Activated naive CD4-positive, alpha-beta T cell treated with anti-CD3 and anti-CD28 coated beads, Interleukin-2, amount 10 ng/mL, durations not matched to agents 7 days and 5 days (primary cell): ENCODE data around the gene HIP1R.
A peak's percentile ranks its signal among the peaks of the same experiment; 100 is the strongest.

Experiments
- CTCF ChIA-PET: fragments of 350-600 bp; sonication (Branson Sonifier 250); formaldehyde crosslinking; loops from one replicate; lab custom pipeline; 2021; ENCODE audit warnings: antibody characterized with exemption; lab: Charles Lee
- DNase-seq: peaks from one replicate; pipeline ENCODE4 v3.0.0-alpha.2; 2020
- H3K27ac Mint-ChIP-seq: one replicate; pipeline ENCODE4 v1.8.0; 2021; ENCODE audit warnings: mild to moderate bottlenecking, moderate library complexity, mixed read lengths
- H3K27me3 Mint-ChIP-seq: one replicate; pipeline ENCODE4 v1.8.0; 2021; ENCODE audit warnings: mild to moderate bottlenecking, mixed read lengths
- H3K36me3 Mint-ChIP-seq: one replicate; pipeline ENCODE4 v1.8.0; 2021; ENCODE audit warnings: mixed read lengths
- H3K4me1 Mint-ChIP-seq: one replicate; pipeline ENCODE4 v1.8.0; 2021; ENCODE audit warnings: mixed read lengths
- H3K4me3 Mint-ChIP-seq: one replicate; pipeline ENCODE4 v1.8.0; 2021; ENCODE audit warnings: mild to moderate bottlenecking, moderate library complexity, mixed read lengths
- H3K9me3 Mint-ChIP-seq: one replicate; pipeline ENCODE4 v1.8.0; 2021; ENCODE audit warnings: mixed read lengths

The HIP1R gene

GRCh38 chr12:122866950-122867607 lies 31.8 kb downstream of the HIP1R start:
- Mint-ChIP-seq H3K27ac (peak overlapping the region; percentile 69), H3K36me3 (peaks cover 47% of the 10 kb centered on the region), H3K4me3 (no peak overlapping the region), H3K4me1 (peaks cover 29% of the 10 kb centered on the region), H3K27me3 (no peaks in the 10 kb centered on the region), H3K9me3 (no peaks in the 10 kb centered on the region)
- CTCF ChIA-PET, result interaction anchor here (1.2 kb wide), 1 partner anchor 85 kb away, joined by 4 read pairs; no protein-coding TSS in a partner anchor
- peak; percentile 17 for DNase-seq

- Mint-ChIP-seq H3K27me3 (no peaks in the 10 kb centered on the region), H3K36me3 (peaks cover 51% of the 10 kb centered on the region), H3K4me1 (peaks cover 37% of the 10 kb centered on the region), H3K27ac (peak overlapping the region; percentile 7), H3K9me3 (no peaks in the 10 kb centered on the region), H3K4me3 (no peak overlapping the region)
- CTCF ChIA-PET, result interaction anchor here (1.0 to 1.2 kb wide), 2 partner anchors 85 to 370 kb away, joined by 4 read pairs; no protein-coding TSS in a partner anchor
- DNase-seq, result peak; percentile 21
These were observed 32.6 kb downstream of the HIP1R start for GRCh38 chr12:122867691-122868461.

GRCh38 chr12:122868471-122869177 lies 33.4 kb downstream of the HIP1R start:
- H3K36me3 Mint-ChIP-seq, result peaks cover 54% of the 10 kb centered on the region
- H3K27ac Mint-ChIP-seq, result no peak overlapping the region
- H3K4me3 Mint-ChIP-seq, result no peak overlapping the region
- no peaks in the 10 kb centered on the region for H3K27me3 Mint-ChIP-seq
- peak; percentile 13 for DNase-seq
- H3K4me1 Mint-ChIP-seq, result peaks cover 44% of the 10 kb centered on the region
- H3K9me3 Mint-ChIP-seq, result no peaks in the 10 kb centered on the region
- CTCF ChIA-PET, result interaction anchor here (1.0 kb wide), 1 partner anchor 370 kb away, joined by 4 read pairs; no protein-coding TSS in a partner anchor

- no peaks in the 10 kb centered on the region for H3K9me3 Mint-ChIP-seq
- peaks cover 51% of the 10 kb centered on the region for H3K4me1 Mint-ChIP-seq
- DNase-seq, result no peak
- CTCF ChIA-PET, result interaction anchor here (3.8 to 4.2 kb wide), 2 partner anchors 9 to 85 kb away, joined by 21 read pairs; no protein-coding TSS in a partner anchor
- H3K36me3 Mint-ChIP-seq, result peaks cover 61% of the 10 kb centered on the region
- H3K27ac Mint-ChIP-seq, result peak overlapping the region; percentile 13
- no peak overlapping the region for H3K4me3 Mint-ChIP-seq
- H3K27me3 Mint-ChIP-seq, result no peaks in the 10 kb centered on the region
These were observed 34.1 kb downstream of the HIP1R start for GRCh38 chr12:122869207-122869973.

GRCh38 chr12:122870163-122870842 lies 35.0 kb downstream of the HIP1R start:
- Mint-ChIP-seq H3K9me3 (no peaks in the 10 kb centered on the region), H3K4me1 (peaks cover 50% of the 10 kb centered on the region), H3K36me3 (peaks cover 54% of the 10 kb centered on the region), H3K4me3 (no peak overlapping the region), H3K27ac (no peak overlapping the region), H3K27me3 (no peaks in the 10 kb centered on the region)
- CTCF ChIA-PET, result interaction anchor here (0.8 to 4.2 kb wide), 5 partner anchors 10 to 84 kb away, joined by 3 to 21 read pairs (median 12); no protein-coding TSS in a partner anchor
- DNase-seq, result peak; percentile 11

- peak; percentile 19 for DNase-seq
- Mint-ChIP-seq H3K9me3 (no peaks in the 10 kb centered on the region), H3K27ac (peak overlapping the region; percentile 84), H3K4me3 (peak overlapping the region; percentile 73), H3K36me3 (peaks cover 49% of the 10 kb centered on the region), H3K27me3 (no peaks in the 10 kb centered on the region), H3K4me1 (peaks cover 58% of the 10 kb centered on the region)
- CTCF ChIA-PET, result interaction anchor here (0.7 to 4.2 kb wide), 7 partner anchors 9 to 83 kb away, joined by 3 to 21 read pairs (median 6); no protein-coding TSS in a partner anchor
These were observed 35.8 kb downstream of the HIP1R start for GRCh38 chr12:122870867-122871664.

GRCh38 chr12:122871851-122872780 lies 36.9 kb downstream of the HIP1R start:
- CTCF ChIA-PET, result interaction anchor here (0.7 to 4.2 kb wide), 7 partner anchors 8 to 82 kb away, joined by 3 to 21 read pairs (median 6); no protein-coding TSS in a partner anchor
- DNase-seq, result peak; percentile 64

GRCh38 chr12:122872815-122873361 lies 37.6 kb downstream of the HIP1R start:
- no peak overlapping the region for H3K27ac Mint-ChIP-seq
- H3K36me3 Mint-ChIP-seq, result peaks cover 49% of the 10 kb centered on the region
- H3K4me3 Mint-ChIP-seq, result no peak overlapping the region
- H3K27me3 Mint-ChIP-seq, result peaks cover 3% of the 10 kb centered on the region
- no peaks in the 10 kb centered on the region for H3K9me3 Mint-ChIP-seq
- CTCF ChIA-PET, result interaction anchor here (1.4 to 4.2 kb wide), 4 partner anchors 9 to 81 kb away, joined by 4 to 21 read pairs (median 16); no protein-coding TSS in a partner anchor
- peak; percentile 10 for DNase-seq
- peaks cover 74% of the 10 kb centered on the region for H3K4me1 Mint-ChIP-seq

More at GRCh38 chr12:122871851-122872780, 36.9 kb downstream of the HIP1R start:
- Mint-ChIP-seq H3K27me3 (no peaks in the 10 kb centered on the region), H3K36me3 (peaks cover 46% of the 10 kb centered on the region), H3K4me1 (peaks cover 68% of the 10 kb centered on the region), H3K9me3 (no peaks in the 10 kb centered on the region), H3K4me3 (peak overlapping the region; percentile 73), H3K27ac (peak overlapping the region; percentile 84)

GRCh38 chr12:122873540-122873939 lies 38.3 kb downstream of the HIP1R start:
- no peak overlapping the region for H3K4me3 Mint-ChIP-seq
- H3K27ac Mint-ChIP-seq, result peak overlapping the region; percentile 65
- H3K36me3 Mint-ChIP-seq, result peaks cover 49% of the 10 kb centered on the region

GRCh38 chr12:122874081-122874480 lies 38.8 kb downstream of the HIP1R start:
- Mint-ChIP-seq H3K27ac (no peak overlapping the region), H3K4me1 (peaks cover 86% of the 10 kb centered on the region), H3K27me3 (peaks cover 11% of the 10 kb centered on the region), H3K36me3 (peaks cover 44% of the 10 kb centered on the region), H3K4me3 (no peak overlapping the region), H3K9me3 (no peaks in the 10 kb centered on the region)
- peak; percentile 60 for DNase-seq
- CTCF ChIA-PET, result interaction anchor here (0.9 to 1.1 kb wide), 2 partner anchors 13 to 73 kb away, joined by 3 to 6 read pairs; no protein-coding TSS in a partner anchor

More at GRCh38 chr12:122873540-122873939, 38.3 kb downstream of the HIP1R start:
- CTCF ChIA-PET, result interaction anchor here (0.9 to 1.4 kb wide), 3 partner anchors 13 to 76 kb away, joined by 3 to 6 read pairs (median 4); no protein-coding TSS in a partner anchor
- H3K9me3 Mint-ChIP-seq, result no peaks in the 10 kb centered on the region
- DNase-seq, result peak; percentile 18
- H3K4me1 Mint-ChIP-seq, result peaks cover 81% of the 10 kb centered on the region
- H3K27me3 Mint-ChIP-seq, result peaks cover 8% of the 10 kb centered on the region
